ENCODE measurements around the gene CHIT1. TPM values are rescaled to one million over a fixed set of nuclear protein-coding genes. Genes with fewer than 3 reads are reported as not detected.

CHIT1 gene
- total RNA-seq, result not detected in 2 replicates

DNA sequence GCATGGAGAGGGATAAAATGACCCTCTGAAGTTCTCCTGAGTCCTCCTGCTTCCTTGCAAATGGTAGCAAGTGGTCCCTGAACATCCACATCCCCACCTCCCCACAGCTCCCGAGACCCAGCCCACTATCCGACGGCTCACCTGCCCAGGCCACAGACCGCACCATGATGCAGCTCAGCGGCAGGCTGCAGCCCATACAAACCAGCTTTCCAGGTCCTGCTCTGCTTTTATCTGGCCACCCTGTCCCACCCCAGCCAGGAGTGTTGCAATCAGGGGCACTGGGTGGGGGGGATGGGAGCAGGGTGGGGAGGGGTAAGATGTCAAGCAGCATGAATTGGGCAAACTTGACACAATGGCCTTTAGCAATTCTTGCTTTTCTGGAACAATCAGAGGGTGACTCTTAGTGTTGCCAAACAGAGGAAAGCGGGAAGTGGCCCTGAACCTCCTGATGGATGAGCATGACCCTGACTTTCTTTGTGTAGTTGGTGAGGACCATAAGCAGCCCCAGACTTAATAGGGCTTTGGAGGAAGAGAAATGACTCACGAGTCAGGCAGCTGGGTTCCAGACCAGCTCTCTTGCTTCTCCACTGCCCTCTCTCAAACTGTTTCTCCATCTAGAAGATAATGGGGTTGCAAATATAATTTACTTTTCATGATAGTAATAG is at the start of gene CHIT1:
TSS of gene CHIT1 (minus strand) at position 203 of the 665 bp plus-strand sequence. CDS start at position 166, 37 bp downstream.
- DNase-seq (ENCODE audit: low read depth, low spot score), result no peak

DNA sequence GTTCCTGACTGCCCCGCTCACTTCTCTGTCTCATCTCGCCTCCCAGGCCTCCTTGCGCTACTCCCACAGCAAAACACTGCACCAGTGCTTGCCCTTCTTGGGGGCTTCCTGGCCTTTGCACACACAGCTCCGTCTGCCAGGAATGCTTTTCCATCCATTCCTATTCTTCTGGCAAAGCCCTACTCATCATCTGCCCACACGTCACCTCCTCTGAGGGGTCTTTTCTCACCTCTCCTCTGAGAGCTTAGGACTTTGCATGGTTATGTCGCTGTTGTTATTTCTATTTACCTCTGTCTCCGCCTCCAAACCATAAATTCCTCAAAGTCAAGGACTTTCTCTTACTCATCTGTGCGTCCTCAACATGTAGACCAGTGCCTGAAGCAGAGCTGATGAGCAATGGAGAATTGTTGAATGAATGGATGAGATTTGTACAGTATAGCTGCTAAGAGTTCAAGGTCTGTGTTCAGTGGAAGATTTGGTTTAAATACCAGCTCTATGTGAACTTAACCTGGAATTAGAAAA is 49.5 kb upstream of the CHIT1 start:
- DNase-seq (ENCODE audit: low read depth, low spot score), result no peak

DNA sequence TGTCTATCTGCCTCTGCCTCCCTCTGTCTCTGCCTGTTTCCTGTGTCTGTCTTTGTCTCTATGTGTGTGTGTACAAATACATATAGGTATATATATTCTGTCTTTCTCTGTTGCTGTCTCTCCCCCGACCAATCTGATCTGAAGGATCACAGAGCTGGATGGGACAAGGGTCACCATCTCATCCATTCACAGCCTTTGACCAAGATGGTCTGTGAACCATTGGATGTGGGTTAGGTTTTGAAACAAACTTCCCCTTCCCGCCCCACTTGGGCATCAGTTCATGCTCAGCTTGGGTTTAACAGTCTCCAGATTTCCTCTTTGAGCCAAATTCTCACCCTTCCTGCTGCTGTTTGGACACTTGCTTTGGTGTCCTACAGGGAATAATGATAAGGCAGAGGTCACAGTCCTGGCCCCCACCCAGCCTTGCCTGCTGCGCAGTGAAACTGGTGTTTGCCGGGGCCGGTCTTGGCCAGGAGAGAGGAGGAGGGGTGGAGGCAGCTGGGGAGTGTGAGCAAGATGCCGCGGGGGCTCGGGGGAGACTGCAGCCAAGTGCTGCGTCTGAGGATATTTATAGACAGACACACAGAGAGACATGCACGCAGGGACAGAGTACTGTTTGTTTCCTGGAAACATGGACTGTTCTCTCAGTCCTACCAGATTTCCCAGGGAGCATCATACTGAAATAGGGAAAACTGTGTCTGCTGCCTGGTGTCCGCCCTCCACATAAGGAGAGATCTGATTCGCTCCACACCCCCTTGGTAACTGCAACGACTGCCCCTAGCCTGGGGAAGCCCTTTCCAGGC is 48.8 kb upstream of the CHIT1 start:
- no peak for DNase-seq (ENCODE audit: low read depth, low spot score)

DNA sequence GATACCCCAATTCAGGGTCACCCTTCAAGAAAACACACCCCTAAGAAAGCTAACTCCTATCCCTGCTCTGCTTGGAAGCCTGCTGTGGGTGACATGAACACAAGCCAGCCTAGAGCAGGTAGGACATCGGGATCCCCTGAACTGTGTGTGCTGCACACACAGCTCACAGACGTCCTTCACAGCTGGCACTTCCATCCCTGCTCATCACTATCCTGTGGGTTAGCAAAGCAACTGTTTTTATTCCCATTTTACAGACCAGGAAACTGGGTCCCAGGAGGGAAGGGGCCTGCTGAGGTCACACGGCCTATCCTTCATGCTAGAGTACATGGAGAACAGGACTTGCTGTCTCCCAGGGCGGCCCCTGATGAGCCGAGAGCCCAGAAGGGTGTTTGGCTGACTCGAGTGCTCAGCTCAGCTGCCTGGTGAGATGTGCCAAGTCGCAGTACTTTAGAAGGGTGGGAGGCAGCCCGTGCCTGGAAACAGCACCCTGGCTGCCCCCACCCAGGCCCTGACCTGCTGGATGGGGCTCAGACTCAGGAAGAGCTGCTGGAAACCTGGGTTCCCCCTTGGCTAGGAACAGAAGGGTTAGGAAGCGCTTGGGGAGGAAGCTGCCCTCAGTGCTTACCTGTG is 47.6 kb upstream of the CHIT1 start:
- no peak for DNase-seq (ENCODE audit: low read depth, low spot score)

DNA sequence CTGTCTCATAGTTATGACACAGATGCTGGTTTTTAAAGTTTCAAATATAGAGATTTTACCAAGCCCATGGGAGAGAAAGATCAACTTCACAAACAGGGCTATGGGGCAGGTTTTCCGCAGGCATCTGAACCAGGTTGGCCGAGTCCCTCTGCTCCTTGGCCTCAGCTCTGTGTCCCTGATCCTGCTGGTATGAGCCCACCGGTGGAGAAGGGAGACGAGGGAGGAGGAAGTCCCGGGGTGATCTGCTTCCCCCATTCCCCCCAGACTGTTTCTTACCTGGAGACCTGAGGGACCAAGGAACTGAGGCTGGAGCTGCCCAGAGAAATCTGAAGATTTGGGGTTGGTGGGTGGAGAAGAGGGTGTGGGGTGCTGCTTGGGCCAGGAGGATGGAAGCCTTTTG is 46.9 kb upstream of the CHIT1 start:
- no peak for DNase-seq (ENCODE audit: low read depth, low spot score)

DNA sequence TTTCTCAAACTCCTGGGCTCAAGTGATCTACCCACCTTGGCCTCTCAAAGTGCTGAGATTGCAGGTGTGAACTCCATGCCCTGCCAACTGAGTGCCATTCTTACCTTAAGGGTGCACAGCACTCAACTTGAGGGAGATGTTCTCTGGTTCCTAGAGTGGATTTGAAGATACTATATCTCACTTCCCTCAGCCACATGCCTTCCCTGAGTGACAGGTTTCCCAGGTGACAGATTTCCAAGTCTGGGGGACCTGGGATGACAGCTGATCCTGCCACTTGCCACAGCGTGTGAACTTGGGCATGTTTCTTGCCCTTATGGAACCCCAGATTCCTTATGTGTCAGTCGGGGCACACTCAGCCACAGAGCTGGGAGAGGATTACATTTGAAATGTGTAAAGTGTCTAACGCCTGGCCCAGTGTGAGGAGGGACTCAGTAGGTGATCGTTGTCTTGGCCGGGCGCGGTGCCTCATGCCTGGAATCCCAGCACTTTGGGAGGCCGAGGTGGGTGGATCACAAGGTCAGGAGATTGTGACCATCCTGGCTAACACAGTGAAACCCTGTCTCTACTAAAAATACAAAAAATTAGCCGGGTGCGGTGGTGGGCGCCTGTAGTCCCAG is 46.3 kb upstream of the CHIT1 start:
- no peak for DNase-seq (ENCODE audit: low read depth, low spot score)

DNA sequence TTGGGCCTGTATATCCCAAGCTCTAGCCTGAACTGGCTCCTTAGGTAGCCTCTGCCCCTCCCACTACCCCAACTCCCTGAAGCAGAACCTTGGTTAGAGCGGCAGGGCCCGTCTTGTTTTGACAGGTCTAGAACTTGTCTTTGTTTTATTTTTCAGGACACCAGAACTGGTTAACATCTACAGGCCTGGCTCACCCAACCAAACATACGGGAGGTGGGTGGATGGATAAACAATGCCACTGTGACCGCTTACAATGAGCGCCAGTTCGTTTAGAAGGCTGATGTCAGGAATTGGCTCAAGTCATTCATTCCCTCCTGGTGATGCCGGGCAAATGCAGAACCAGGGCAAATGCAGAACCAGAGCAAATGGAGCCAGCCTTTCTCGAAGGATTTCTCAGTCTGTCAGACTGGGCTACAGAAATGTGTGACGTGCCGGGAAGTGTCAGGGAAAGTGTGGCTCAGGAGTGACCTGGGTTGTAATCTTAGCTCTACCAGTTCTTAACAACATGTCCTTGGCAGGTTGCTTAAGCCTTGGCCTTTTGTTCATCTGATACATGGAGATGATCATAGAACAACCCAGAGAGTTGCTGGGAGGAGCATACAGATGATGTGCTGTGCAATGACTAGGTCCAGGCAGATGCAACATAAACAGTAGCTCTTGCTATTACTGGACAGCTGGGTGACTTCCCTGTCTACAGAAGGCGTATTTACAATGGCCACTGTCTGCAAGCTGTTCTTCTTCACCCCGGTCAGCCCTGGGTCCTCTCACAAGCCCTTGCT is 45.3 kb upstream of the CHIT1 start:
- DNase-seq (ENCODE audit: low read depth, low spot score), result no peak

DNA sequence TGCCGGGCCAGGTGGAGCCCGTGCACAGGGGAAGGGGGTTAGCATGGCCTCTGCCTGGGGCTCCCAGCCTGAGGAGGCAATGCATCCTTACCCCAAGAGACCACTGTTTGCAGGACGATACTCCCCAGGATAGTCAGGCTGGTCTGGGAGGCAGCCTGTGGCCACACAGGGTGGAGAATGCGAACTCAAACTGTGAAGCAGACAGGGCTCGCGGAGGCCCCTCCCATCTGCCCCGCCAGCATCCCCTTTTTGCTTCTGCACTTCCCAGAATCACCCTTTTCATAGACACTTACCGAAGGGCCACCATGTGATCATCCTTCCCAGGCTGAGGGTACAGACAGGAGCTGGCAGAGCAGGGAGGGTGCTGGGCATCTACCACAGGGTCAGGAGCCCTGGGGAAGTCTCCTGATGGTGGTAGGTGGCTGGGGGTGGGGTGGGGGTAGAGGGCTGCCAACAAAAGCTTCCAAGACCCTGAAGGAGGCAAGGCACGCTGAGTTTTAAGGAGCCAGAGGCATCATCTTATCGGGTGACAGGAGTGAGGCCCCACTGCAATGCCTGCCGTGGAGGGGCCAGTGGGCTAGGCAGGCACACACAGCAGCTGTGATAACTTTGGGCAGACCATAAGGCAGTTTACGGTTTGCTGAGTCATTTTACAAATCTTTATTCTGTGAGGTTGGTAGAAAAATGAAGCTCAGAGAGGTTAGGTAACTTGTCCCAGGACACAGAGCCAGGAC is 44.6 kb upstream of the CHIT1 start:
- no peak for DNase-seq (ENCODE audit: low read depth, low spot score)

DNA sequence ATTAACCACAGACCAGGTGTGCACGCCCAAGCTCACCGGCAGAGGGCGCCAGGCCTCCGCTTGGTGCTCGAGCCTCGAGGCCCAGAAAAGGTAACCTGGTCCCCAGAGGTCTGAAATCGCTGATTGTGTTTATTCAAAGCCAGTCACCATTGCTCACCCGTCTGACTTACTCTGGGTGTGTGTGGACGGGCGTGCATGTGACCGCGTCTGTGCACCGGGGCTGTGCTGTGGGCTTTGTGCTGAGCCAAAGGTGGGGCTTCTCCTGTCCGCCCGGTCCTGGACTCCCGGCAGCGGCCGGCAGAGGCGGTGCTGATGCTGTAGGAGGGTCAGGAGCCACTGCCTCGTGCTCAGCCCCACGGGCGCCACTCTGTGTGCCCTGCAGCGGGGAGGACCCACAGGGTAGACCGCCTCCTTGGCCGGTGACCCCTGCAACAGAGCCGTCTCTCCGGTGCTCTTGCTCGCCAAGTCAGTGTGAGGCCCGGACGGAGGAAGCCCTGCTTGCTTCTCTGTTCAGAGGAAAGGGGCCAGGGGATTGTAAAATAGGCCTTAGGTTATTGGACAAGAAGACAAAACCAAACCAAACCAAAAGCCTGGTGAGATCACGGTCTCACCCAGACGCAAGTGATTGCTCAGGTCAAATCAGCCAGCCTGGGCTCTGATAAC is 43.9 kb upstream of the CHIT1 start:
- DNase-seq (ENCODE audit: low read depth, low spot score), result no peak

DNA sequence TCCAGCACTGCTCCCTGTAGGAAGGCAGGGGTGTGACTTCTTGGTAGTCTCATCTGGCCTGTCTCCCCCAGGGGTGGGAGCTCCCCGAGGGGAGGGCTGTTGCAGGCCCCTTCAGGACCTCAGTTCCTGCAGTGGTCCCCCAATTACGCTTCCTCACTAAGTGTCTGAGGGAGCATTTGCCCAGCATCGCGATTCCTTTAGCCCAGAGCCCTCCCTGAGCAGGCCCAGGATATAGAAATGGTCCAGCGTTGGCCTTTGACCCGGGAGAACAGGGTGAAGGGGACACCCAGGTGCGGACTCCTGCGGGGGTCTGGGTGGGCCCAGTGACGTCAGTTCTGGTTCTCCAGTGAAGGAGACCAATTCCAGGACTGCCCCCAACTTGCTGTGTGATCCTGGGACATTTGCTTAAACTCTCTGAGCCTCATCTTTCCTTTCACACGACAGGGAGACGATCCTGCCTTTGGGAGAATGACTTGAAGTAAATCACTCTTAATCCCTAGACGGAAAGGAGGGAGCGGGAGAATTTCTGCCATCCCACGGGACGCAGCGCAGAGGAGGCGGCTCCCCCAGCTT is 43.2 kb upstream of the CHIT1 start:
- DNase-seq (ENCODE audit: low read depth, low spot score), result no peak

DNA sequence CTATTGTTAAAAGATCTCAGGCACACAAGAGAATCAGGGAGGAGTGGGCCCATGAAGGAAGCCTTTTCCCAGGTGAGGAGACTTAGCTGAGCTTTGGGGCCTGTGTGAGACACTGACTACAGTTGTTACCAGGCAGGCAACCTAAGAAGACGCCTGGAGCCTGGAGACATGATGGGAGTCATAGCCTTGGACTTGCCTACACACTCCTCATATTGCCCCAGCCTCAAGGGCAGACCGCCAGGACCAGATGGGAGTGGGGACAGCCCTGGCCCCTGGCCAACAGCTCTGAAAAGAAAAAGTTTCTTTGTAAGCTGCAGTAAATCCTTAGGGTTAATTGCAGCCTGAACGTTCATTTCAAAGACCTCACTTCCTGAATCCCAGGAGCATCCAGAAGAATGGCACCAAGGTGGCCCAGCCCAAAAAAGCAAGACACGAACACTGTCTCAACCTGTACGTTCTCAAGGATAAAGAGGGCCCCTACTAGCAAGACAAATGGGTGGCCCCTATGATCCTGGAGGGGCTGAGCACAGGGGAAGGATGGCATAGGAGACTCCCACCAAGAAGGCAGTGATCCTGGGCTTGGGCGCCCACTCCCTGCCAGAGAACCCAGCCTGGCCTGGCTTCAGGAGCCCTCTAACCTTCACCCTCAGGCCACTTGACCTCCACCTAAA is 42.6 kb upstream of the CHIT1 start:
- DNase-seq (ENCODE audit: low read depth, low spot score), result no peak

DNA sequence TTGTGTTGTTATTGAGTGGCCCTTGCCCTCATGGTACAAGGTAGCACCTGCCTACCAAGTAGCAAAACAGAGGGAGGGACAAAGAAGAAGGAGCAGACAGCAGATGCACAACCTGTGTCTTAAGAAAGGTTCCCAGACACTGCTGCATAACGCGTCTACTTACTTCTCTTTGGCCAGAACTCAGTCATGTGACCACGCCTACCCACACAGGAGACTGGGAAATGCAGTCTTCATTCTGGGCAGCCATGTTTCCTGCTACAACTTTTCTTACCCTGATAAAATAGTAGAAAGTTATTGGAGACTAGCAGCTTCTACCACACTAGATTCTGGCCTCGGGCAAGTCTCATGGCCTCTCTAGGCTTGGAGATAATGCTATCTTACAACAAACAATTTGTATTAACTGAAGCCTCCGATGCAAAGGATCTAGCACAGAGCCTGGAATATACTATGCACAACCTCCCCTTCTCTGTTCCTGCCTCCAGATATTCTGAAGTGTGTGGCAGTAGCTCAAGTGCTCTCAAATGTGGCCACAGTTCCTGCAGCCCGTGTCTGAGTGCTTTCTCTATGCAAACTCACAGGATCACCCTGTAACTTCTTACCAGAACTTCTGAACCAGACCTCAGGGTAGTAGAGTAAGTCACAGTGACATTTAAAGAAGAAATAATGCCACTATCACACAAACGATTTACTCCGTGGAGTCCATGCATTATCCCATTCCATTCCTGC is 41.7 kb upstream of the CHIT1 start:
- no peak for DNase-seq (ENCODE audit: low read depth, low spot score)

DNA sequence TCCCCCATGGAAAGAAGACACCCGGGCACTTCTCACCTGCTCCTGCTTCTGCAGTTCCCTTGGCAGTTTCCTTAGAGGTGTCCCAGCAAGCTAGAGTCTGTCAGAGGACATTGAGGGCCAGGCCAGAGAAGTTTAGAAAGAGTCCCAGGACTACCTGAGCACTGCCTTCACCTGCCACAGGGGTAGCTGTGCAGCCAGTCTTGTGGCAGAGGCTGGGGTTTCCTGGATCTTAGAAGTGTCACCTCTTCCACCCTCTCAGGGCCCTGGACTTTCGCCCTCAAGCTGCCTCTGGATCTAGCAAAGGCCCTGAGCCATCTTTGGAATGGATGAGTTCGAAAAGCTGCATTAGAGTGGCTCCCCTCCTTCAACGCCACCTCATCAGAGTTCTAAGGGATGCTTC is 41.0 kb upstream of the CHIT1 start:
- DNase-seq (ENCODE audit: low read depth, low spot score), result no peak

DNA sequence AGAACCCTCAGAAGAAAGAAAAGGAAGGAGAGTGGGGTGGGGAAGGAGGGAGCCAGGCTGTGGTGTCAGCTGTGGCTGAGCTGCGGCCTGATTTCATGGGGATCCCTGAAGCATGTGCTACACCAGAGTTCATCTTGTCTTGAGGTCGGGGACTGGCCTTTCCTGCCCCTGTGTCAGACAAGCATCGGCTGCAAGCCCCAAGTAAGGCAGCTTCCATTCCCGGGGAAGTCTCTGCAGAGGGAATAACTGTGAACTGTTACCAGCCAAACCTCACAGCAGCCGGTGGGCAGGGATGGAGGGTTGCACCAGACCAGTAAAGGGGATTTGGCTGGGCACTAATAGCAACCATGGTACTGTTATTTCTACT is 40.2 kb upstream of the CHIT1 start:
- DNase-seq (ENCODE audit: low read depth, low spot score), result no peak

DNA sequence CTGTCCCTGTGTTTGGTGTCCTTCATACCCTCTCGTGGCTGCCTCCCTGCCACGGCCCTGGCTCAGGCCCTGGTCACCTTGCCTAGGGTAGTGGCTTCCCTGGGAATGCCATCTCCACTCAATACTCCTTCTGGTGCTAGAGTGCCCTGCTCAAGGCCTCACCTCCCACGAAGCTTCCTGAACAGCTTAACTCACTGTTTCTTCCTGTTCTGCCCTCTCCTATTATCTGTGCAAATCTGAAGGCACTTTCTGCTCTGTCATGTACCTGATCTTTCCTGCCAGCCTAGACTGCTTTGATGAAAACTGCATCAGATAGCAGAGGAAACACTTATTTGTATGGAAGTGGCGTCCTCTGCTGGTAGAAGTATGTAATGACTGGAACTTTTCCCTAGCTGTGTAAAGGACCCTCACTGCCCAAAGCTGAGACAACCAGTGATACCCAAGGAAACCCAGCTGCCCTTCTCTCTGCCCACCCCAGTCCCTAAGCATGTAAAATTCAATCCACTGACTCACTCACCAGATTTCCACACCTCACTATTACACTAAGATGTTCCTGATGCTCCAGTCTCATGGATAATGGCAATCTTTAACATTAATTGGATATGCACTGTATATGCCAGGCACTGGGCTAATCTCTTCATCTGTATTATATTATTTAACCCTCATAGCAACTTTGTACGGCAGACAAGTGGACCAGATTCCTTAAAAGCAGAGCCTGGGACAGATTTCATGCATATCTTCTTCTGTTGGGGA is 39.6 kb upstream of the CHIT1 start:
- no peak for DNase-seq (ENCODE audit: low read depth, low spot score)

DNA sequence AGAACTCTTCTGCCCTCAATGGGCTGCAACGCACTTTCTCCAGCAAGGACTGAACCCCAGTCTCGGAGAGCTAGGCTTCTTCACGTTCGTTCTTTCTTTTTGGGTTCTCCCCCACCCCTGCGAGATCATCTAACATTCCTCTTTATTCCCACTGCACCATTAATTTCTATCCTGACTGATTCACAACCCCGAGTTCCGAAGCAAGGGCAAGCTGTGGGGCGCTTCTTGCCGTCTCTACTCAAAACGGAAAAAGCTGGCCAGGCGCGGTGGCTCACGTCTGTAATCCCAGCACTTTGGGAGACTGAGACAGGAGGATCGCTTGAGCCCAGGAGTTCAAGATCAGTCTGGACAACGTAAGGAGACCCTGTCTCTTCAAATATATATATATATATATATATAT is 38.4 kb upstream of the CHIT1 start:
- DNase-seq (ENCODE audit: low read depth, low spot score), result no peak

DNA sequence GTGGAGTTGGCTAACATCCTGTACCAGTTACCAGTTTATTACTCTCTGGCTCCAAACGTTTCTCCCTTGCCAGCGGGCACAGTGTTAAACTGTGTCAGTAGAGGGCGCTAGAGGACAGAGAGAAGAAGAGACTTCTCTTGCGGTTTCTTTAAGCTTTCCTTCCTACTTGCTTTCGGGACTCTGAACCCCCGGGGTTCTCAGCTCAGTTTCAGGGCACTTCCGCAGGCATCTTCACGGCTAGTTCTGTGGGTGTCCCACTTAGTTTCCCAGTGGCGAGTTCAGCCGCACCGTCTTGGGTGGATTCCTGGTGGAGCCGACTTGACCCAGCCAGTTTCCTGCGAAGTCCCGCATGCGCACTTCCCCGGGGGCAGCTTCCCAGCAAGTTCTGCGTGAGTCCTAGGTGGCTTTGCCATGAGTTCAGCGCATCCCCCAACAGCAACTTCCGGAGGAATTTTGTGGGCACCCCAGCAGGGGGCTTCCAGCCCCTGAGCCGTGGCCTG is 37.9 kb upstream of the CHIT1 start:
- DNase-seq (ENCODE audit: low read depth, low spot score), result no peak

Measured in pulmonary artery endothelial cell (primary cell).